ENCODE results near the gene KCNK10.

The KCNK10 gene

GRCh38 chr14:88181072-88181471 lies 142.0 kb downstream of the KCNK10 start:
- DNase-seq (ENCODE audit: low spot score) = no peak

GRCh38 chr14:88179716-88180115 lies 143.4 kb downstream of the KCNK10 start:
- DNase-seq (ENCODE audit: low spot score) = no peak

- DNase-seq (ENCODE audit: low spot score) = no peak
Measured at GRCh38 chr14:88170333-88170732, 152.7 kb downstream of the KCNK10 start.

GRCh38 chr14:88168498-88169165 lies 154.4 kb downstream of the KCNK10 start:
- peak; percentile 68 for DNase-seq (ENCODE audit: low spot score)

- no peak for DNase-seq (ENCODE audit: low spot score)
Measured at GRCh38 chr14:88168025-88168424, 155.0 kb downstream of the KCNK10 start.

- no peak for DNase-seq (ENCODE audit: low spot score)
Measured at GRCh38 chr14:88166616-88167015, 156.5 kb downstream of the KCNK10 start.

- DNase-seq (ENCODE audit: low spot score) = no peak
Measured at GRCh38 chr14:88164906-88165534, 158.0 kb downstream of the KCNK10 start.

GRCh38 chr14:88163731-88164255 lies 159.3 kb downstream of the KCNK10 start:
- DNase-seq (ENCODE audit: low spot score) = no peak

- DNase-seq (ENCODE audit: low spot score) = no peak
Measured at GRCh38 chr14:88156127-88156526, 166.9 kb downstream of the KCNK10 start.

- DNase-seq (ENCODE audit: low spot score) = no peak
Measured at GRCh38 chr14:88154926-88155325, 168.1 kb downstream of the KCNK10 start.

- no peak for DNase-seq (ENCODE audit: low spot score)
Measured at GRCh38 chr14:88154321-88154720, 168.7 kb downstream of the KCNK10 start.

- no peak for DNase-seq (ENCODE audit: low spot score)
Measured at GRCh38 chr14:88146881-88147649, 176.0 kb downstream of the KCNK10 start.

GRCh38 chr14:88143810-88144209 lies 179.3 kb downstream of the KCNK10 start:
- DNase-seq (ENCODE audit: low spot score) = no peak

GRCh38 chr14:88142997-88143396 lies 180.1 kb downstream of the KCNK10 start:
- DNase-seq (ENCODE audit: low spot score) = no peak

- no peak for DNase-seq (ENCODE audit: low spot score)
Measured at GRCh38 chr14:88140874-88141273, 182.2 kb downstream of the KCNK10 start.

- DNase-seq (ENCODE audit: low spot score) = no peak
Measured at GRCh38 chr14:88137327-88137726, 185.7 kb downstream of the KCNK10 start.

Data from hematopoietic multipotent progenitor cell treated with erythropoietin and hydrocortisone succinate and interleukin-3 and kit ligand, for 15 days (in vitro differentiated cells).